GM12878 (cell line): ENCODE data around the gene PIEZO2. TPM values are rescaled to one million over a fixed set of nuclear protein-coding genes. Genes with fewer than 3 reads are reported as not detected.

ENCODE experiments used
- ATAC-seq: fragments of 200-7000 bp; cut with Tn5 transposase; 3 replicates; pipeline ENCODE4 v1.9.1; 2020; ENCODE audit warnings: mild to moderate bottlenecking, moderate library complexity
- BruUV-seq: library from RNA; stranded (reverse); fragments of 400-500 nt; replicated peaks from 2 replicates; lab custom pipeline; 2021; lab: Mats Ljungman, UMichigan
- CTCF ChIA-PET: fragments of 300-600 bp; sonication (Branson Sonifier 250); formaldehyde crosslinking; extraction: SDS; loops from one replicate; lab custom pipeline; 2021; ENCODE audit warnings: inconsistent platforms; lab: Yijun Ruan, JAX
- POLR2A ChIA-PET: fragments of 350-600 bp; formaldehyde crosslinking; extraction: SDS; loops from one replicate; lab custom pipeline; 2021; ENCODE audit warnings: inconsistent platforms; lab: Charles Lee
- RAD21 ChIA-PET: fragments of 300-600 bp; sonication (Branson Sonifier 250); formaldehyde crosslinking; loops from one replicate; lab custom pipeline; 2023; ENCODE audit warnings: antibody characterized with exemption; ENCODE audit not compliant: unreplicated experiment; lab: Charles Lee
- SMC1A ChIA-PET: fragments of 300-600 bp; sonication (Branson Sonifier 250); formaldehyde crosslinking; loops from one replicate; lab custom pipeline; 2023; ENCODE audit not compliant: unreplicated experiment, uncharacterized antibody; lab: Charles Lee
- DNase-seq: peaks from one replicate; pipeline ENCODE4 v3.0.0-alpha.2; 2011; ENCODE audit warnings: low read depth, low spot score
- FAIRE-seq: peaks from 3 replicates; lab custom pipeline; 2011; peaks lifted over from hg19 to GRCh38; lab: Jason Lieb, UNC
- H2AFZ ChIP-seq: 2 replicates; pipeline ENCODE4 v1.6.0; 2011; ENCODE audit warnings: low read depth, low read length, control low read depth; ENCODE audit not compliant: control insufficient read depth
- H3K27ac ChIP-seq: 2 replicates; pipeline ENCODE4 v1.5.1; 2011; ENCODE audit warnings: control low read depth; ENCODE audit not compliant: control insufficient read depth, insufficient read depth
- H3K27me3 ChIP-seq, 2 experiments: replicated peaks in 1 of 2; 2 replicates each; pipeline versions ENCODE4 v1.6.0 to v1.6.1; 2011; ENCODE audit warnings: low read length in 1 of 2; ENCODE audit not compliant: control insufficient read depth in 2 of 2, insufficient read depth in 2 of 2
- H3K36me3 ChIP-seq, 2 experiments: 2 replicates each; pipeline ENCODE4 v1.5.1; 2011; ENCODE audit warnings: low read length in 1 of 2; ENCODE audit not compliant: control insufficient read depth in 2 of 2, insufficient read depth in 2 of 2
- H3K4me1 ChIP-seq: 2 replicates; pipeline ENCODE4 v1.6.1; 2011; ENCODE audit warnings: mild to moderate bottlenecking, low read length, moderate library complexity, mixed read lengths; ENCODE audit not compliant: control insufficient read depth, insufficient read depth
- H3K4me2 ChIP-seq: 2 replicates; pipeline ENCODE4 v1.6.0; 2011; ENCODE audit warnings: control low read depth; ENCODE audit not compliant: control insufficient read depth, insufficient read depth
- H3K4me3 ChIP-seq: fragments of 200-600 bp; sonication (generic); 2 replicates; pipeline ENCODE4 v1.5.1; 2016
- H3K79me2 ChIP-seq: 2 replicates; pipeline ENCODE4 v1.6.0; 2011; ENCODE audit warnings: low read length; ENCODE audit not compliant: control insufficient read depth, insufficient read depth
- H3K9ac ChIP-seq: 2 replicates; pipeline ENCODE4 v1.8.0; 2011; ENCODE audit warnings: low read length, control low read depth, mixed read lengths; ENCODE audit not compliant: control insufficient read depth, insufficient read depth
- H3K9me3 ChIP-seq: replicated peaks from 3 replicates; pipeline ENCODE4 v1.5.1; 2011; ENCODE audit warnings: mild to moderate bottlenecking, low read length; ENCODE audit not compliant: control insufficient read depth, insufficient read depth
- H4K20me1 ChIP-seq: 2 replicates; pipeline ENCODE4 v1.6.0; 2011; ENCODE audit not compliant: control insufficient read depth, insufficient read depth
- ATF3 ChIP-seq: IDR thresholded peaks from 2 replicates; pipeline ENCODE4 v1.6.1; 2011; ENCODE audit warnings: low read depth, mild to moderate bottlenecking, low read length, moderate library complexity, borderline replicate concordance; ENCODE audit errors: extremely low read depth
- BRCA1 ChIP-seq: IDR thresholded peaks from 2 replicates; pipeline ENCODE4 v1.6.1; 2011; ENCODE audit warnings: low read depth, low read length, improper control_type of control experiment
- CEBPB ChIP-seq, 2 experiments: fragments of 150-350 bp in 1 of 2; IDR thresholded peaks; 2 replicates each; pipeline ENCODE4 v1.6.1; 2012 to 2014; ENCODE audit warnings: low read depth in 2 of 2, low read length in 2 of 2, borderline replicate concordance in 1 of 2, inconsistent platforms in 1 of 2
- CHD1 ChIP-seq: IDR thresholded peaks from 2 replicates; pipeline ENCODE4 v1.6.1; 2012; ENCODE audit warnings: low read depth, low read length, improper control_type of control experiment
- EED ChIP-seq: sonication (generic); IDR thresholded peaks from 2 replicates; pipeline ENCODE4 v1.6.1; 2016; ENCODE audit warnings: antibody characterized with exemption, low read depth
- FOXM1 ChIP-seq: IDR thresholded peaks from 2 replicates; pipeline ENCODE4 v1.6.1; 2012; ENCODE audit warnings: low read depth, mild to moderate bottlenecking, inconsistent platforms, low read length, moderate library complexity
- GATAD2B ChIP-seq: fragments of 450-650 bp; conservative IDR thresholded peaks from 2 replicates; pipeline ENCODE4 v1.6.1; 2017; ENCODE audit warnings: low read depth, mild to moderate bottlenecking, moderate library complexity
- HDAC2 ChIP-seq: fragments of 200-600 bp; sonication (generic); IDR thresholded peaks from 2 replicates; pipeline ENCODE4 v1.6.1; 2017
- KAT2A ChIP-seq: conservative IDR thresholded peaks from 2 replicates; pipeline ENCODE4 v1.6.1; 2011; ENCODE audit warnings: low read depth, low read length; ENCODE audit not compliant: control insufficient read depth
- PAX8 ChIP-seq: fragments of 450-650 bp; IDR thresholded peaks from 2 replicates; pipeline ENCODE4 v1.6.1; 2017; ENCODE audit warnings: mild to moderate bottlenecking, moderate library complexity
- PML ChIP-seq: IDR thresholded peaks from 2 replicates; pipeline ENCODE4 v1.6.1; 2012; ENCODE audit warnings: low read length, inconsistent platforms
- RELB ChIP-seq: fragments of 450-650 bp; IDR thresholded peaks from 2 replicates; pipeline ENCODE4 v1.6.1; 2017; ENCODE audit warnings: low read depth, mild to moderate bottlenecking, moderate library complexity
- TBL1XR1 ChIP-seq: IDR thresholded peaks from 2 replicates; pipeline ENCODE4 v1.6.1; 2012; ENCODE audit warnings: low read depth, low read length, improper control_type of control experiment
- TCF7 ChIP-seq: IDR thresholded peaks from 2 replicates; pipeline ENCODE4 v1.6.1; 2014; ENCODE audit warnings: antibody characterized with exemption, borderline replicate concordance
- USF1 ChIP-seq: IDR thresholded peaks from 2 replicates; pipeline ENCODE4 v1.6.1; 2011; ENCODE audit warnings: borderline replicate concordance, low read depth, mild to moderate bottlenecking, moderate library complexity, mixed read lengths, low read length; ENCODE audit not compliant: insufficient read depth; ENCODE audit errors: extremely low read length
- USF2 ChIP-seq: IDR thresholded peaks from 2 replicates; pipeline ENCODE4 v1.6.1; 2011; ENCODE audit warnings: low read depth, low read length, improper control_type of control experiment, borderline replicate concordance
- WGBS: methylation state at CpG from one replicate; pipeline ENCODE4 v1.1.6; 2016; ENCODE audit warnings: low lambda C conversion rate; ENCODE audit not compliant: insufficient replicate concordance, insufficient coverage; ENCODE audit errors: missing lambda C conversion rate; 5-methylcytosine and 5-hydroxymethylcytosine counted together
- in situ Hi-C: fragments of 300-500 bp; cut with MboI; formaldehyde crosslinking; loops from 9 replicates; pipeline ENCODE4 v1.14.3; 2018; ENCODE audit warnings: mixed read lengths
- intact Hi-C: fragments of 100-400 bp; cut with micrococcal nuclease; formaldehyde crosslinking; loops from one replicate; pipeline ENCODE4 v1.14.2; 2022; ENCODE audit not compliant: unreplicated experiment
- polyA plus RNA-seq, 11 experiments: library from polyadenylated mRNA; depleted of rRNA in 4 of 11; unstranded in 6 of 11; stranded (reverse) in 5 of 11; fragments of >200 nt; fragmentation: Nextera tagmentation in 4 of 11; fragmentation: Illumina TruSeq in 1 of 11; extraction: Ambion mirVana in 4 of 11; extraction: Trizol in 1 of 11; gene quantifications; 1 replicate in 1 of 11; 2 replicates in 10 of 11; pipeline versions ENCODE4 v1.2.1 to v1.2.3, GENCODE V29; 2011 to 2016; ENCODE audit warnings: inconsistent platforms in 2 of 11, missing spikeins in 2 of 11, low read depth in 1 of 11
- total RNA-seq, 4 experiments: library from RNA; depleted of rRNA in 3 of 4; stranded (reverse); fragments of >200 nt in 3 of 4; fragmentation: Illumina TruSeq in 1 of 4; extraction: Trizol in 1 of 4; gene quantifications; 2 replicates each; pipeline versions ENCODE4 v1.2.1 to v1.2.3, GENCODE V29; 2013 to 2021

The PIEZO2 gene
- total and polyA plus RNA-seq, 10 of the 15 experiments (the other 5 are each of a cell fraction or from before 2014, with no cell fraction given), result 6.7 to 42.3 (median 27.4) TPM

GRCh38 chr18:10863026-10863425, 286.3 kb downstream of the PIEZO2 start (continued):
- TF ChIP-seq CEBPB (IDR thresholded peaks at IDR 0.05; ENCODE audit: borderline replicate concordance in 1 of 2, low read depth in 2 of 2, low read length in 2 of 2) (no peak), BRCA1 (no peak), RELB (no peak)

GRCh38 chr18:10860928-10861327, 288.4 kb downstream of the PIEZO2 start:
- DNase-seq (no peak), FAIRE-seq (no peak), ATAC-seq (no peak)
- Histone ChIP-seq H3K4me1 (no peaks in the 10 kb centered on the region), H3K79me2 (no peaks in the 10 kb centered on the region), H2AFZ (no peak overlapping the region), H3K9me3 (no peaks in the 10 kb centered on the region; the same call in 2 of the 3 replicates), H3K4me2 (no peak overlapping the region), H3K27ac (no peak overlapping the region), H4K20me1 (no peaks in the 10 kb centered on the region), H3K9ac (no peak overlapping the region), H3K36me3 (peaks cover 0 to 4% of the 10 kb centered on the region in 2 experiments; a peak in 1 of 4 replicates), H3K4me3 (no peak overlapping the region), H3K27me3 (no peaks in the 10 kb centered on the region)
- intact Hi-C loops, result no loop called here
- ChIA-PET CTCF (no interaction called here), POLR2A (no interaction called here), RAD21 (interaction anchor here (1.1 kb wide), 1 partner anchor 290 kb away, joined by 6 read pairs; no protein-coding TSS in a partner anchor), SMC1A (interaction anchor here (0.9 to 1.9 kb wide), 3 partner anchors 10 to 283 kb away, joined by 3 to 10 read pairs (median 6); no protein-coding TSS in a partner anchor)
- in situ Hi-C loops, result no loop called here
- WGBS, result 95% methylated on average over 6 of the region's 6 CpGs
- BruUV-seq, result no TSS peak
- TF ChIP-seq TBL1XR1 (no peak), KAT2A (no peak), USF1 (no peak), GATAD2B (no peak), EED (no peak), PML (no peak), CHD1 (no peak), RELB (no peak), USF2 (no peak), FOXM1 (no peak), PAX8 (no peak), HDAC2 (no peak), ATF3 (no peak), TCF7 (no peak)
